Measurements from ENCODE around the gene C10orf71.

C10orf71 gene

DNA sequence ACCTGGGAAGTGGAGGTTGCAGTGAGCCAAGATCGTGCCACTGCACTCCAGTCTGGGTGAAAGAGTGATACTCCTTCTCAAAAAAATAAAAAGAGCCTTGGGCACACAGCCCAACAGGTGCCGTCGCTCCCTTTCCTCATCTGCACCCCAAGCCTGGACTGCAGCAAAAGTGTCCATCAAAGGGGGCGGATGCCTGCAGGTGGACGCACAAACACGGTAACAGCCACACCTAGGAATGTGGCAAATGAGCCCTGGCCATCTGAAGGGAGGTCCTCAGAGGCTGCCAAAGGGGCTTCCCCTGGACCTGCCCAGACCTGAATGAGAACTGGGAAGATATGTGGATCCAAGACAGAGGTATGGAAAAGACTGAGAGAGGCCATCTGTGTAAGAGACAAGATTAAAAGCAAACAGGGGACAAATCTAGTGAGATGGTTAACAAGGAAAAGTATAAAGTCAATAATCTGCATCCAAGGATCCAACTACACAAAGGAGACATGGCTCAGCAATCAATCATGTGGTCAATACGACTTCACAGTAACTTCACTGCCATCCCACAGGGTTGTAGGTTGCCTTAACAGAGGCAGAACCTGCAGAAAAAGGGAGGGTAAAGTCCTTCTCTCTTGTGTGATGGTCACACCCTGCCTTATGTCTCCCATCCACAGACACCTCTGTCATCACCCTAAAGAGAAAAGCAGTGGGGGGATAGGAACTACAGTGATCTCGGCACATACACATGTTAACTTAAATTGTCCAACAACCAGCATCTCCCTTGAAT is 71.5 kb downstream of the C10orf71 start:
- DNase-seq (ENCODE audit: low read depth in 3 of 3, low spot score in 1 of 3), result no peak

DNA sequence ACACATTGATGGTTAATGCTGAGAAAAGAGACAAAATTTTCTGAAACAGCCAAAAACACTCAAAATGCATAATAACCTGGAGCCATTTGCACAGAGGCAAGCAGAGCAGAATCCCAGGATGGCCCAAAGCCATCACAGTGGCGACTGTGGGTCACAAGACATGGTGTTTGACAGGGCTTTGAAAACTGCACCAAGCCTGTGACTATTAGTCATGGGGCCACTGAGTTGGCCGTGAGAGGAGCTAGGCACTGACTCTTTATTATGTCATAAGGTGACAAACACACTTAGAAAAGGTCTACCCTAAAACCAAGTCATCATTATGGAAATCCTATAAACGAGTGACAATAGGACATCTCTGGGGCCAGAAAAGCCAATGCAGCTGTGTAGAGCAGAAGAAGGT is 73.0 kb downstream of the C10orf71 start:
- no peak for DNase-seq (ENCODE audit: low read depth in 3 of 3, low spot score in 1 of 3)

DNA sequence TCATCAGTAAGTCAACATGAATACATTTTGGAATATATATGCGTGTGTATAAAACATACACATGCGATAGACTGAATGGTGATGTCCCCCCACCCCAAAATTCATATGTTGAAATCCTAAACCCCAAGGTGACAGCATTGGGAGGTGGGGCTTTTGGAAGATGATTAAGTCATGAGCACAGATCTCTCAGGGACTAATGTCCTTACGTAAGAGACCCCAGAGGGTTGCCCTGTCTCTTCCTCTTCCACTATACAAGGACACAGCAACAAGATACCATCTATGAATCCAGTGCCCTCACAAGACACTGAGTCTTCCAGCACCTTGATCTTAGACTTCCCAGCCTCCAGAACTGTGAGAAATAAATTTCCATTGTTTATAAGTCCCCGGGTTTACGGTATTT is 74.4 kb downstream of the C10orf71 start:
- no peak for DNase-seq (ENCODE audit: low read depth in 3 of 3, low spot score in 1 of 3)

DNA sequence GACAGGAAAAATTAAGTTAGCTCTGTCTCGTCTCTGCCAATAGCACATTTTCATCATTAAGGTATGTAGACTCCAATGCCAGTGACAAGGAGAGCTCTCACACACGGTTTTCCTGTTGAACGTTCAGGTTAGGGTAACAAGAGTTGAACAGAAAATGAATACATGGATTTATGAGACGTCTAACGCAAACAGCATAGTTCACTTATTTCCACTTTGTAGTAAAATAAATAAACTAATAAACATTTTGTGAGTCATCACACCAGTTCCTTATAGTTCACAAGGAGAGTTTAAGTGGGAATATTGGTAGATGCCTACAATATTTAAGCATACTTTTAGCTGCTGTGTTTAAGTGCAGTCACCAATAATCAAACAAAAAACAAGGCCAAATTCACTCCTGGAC is 75.8 kb downstream of the C10orf71 start:
- no peak for DNase-seq (ENCODE audit: low read depth in 3 of 3, low spot score in 1 of 3)

DNA sequence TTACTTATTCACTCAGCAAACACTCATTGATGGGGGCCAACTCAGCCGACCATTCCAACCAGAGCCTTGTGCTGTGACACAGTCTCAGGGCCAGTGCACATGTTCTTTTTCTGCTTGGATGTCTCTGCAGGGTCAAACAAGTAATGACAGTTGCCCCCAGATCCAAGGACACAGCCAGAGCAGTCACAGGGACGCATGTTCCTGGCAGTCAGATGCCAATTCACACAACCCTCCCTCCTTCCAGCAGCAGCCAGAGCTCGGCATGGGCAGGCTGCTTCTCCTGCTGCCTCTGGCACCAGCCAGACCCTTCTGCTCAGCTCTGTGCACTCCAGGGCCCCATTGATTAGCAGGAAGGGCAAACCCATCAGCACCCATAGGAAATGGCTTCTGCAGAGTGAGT is 76.6 kb downstream of the C10orf71 start:
- no peak for DNase-seq (ENCODE audit: low read depth in 3 of 3, low spot score in 1 of 3)
